Muscle of arm (tissue), 12 donors: ENCODE data around the gene EME2. TPM values are rescaled to one million over a fixed set of nuclear protein-coding genes. Genes with fewer than 3 reads are reported as not detected.
"Not testable (repeated sequence)": the region's sequence is repeated elsewhere in the genome, so short reads cannot be mapped to it uniquely, and the experiment has no call there.

ENCODE experiments used
- DNase-seq: peaks from one replicate; pipeline ENCODE4 v3.0.0-alpha.2; 2013
- polyA plus RNA-seq, 12 donors: library from polyadenylated mRNA; unstranded; fragments of 120-200 nt; gene quantifications; one replicate each; pipeline ENCODE4 v1.2.1, GENCODE V29; 2013; ENCODE audit not compliant: insufficient read length in 12 of 12

Gene EME2
- polyA plus RNA-seq, 12 donors, result 4.4 to 13.3 (median 6.4) TPM; not detected in 1

DNA sequence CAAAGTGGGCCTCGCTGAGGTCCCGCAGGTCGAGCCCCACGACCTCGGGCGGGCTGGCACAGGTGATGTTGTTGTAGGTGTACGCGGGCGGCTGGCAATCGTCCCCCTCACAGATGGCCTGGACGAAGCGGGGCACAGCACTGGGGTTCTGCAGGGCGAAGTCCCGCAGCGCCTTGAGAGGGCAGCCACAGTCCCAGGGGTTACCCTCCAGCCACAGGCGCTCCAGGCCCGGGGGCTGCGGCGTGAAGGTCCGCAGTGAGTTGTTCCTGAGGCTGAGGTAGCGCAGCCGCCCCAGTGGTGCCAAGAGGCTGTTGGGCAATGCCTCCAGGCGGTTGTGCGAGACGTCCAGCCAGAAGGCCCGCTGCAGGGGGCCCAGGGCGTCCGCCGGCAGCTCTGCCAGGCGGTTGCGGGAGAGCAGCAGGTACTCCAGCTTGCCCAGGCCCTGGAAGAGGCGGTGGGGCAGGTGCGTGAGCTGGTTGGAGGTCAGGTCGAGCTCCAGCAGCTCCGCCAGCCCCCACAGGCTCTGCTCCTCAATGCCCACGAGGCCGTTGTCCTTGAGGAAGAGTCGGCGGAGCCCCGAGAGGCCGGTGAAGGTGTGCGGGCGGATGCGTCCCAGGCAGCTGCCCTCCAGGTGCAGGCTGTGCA lies 18.1 kb downstream of the EME2 start:
- DNase-seq, result no peak

DNA sequence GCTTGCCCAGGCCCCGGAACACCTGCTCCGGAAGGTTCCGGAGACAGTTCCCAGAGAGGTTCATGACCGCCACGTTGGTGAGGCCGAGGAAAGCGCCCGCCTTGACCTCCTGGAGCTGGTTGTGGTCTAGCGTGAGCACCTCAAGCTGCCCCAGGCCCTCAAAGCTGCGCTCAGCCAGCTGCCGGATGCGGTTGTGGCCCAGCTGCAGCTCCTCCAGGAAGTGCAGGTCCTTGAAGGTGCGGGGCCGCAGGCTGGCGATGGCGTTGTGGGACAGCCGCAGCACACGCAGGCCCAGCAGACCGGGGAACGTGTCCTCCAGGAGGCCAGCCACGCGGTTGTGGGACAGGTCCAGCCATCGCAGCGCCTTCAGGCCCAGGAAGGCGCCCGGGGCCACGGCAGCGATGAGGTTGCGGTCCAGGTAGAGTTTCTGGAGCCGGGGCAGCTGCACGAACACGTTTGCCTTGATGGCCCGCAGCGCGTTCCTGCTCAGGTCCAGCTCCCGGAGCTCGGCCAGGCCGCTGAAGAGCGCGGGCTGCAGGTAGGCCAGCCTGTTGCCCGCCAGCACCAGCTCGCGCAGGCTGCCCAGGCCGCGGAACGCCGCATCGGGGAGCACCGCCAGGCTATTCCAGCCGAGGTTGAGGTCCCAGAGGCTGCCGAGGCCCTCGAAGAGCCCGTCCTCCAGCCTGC lies 18.8 kb downstream of the EME2 start:
- DNase-seq, result no peak

DNA sequence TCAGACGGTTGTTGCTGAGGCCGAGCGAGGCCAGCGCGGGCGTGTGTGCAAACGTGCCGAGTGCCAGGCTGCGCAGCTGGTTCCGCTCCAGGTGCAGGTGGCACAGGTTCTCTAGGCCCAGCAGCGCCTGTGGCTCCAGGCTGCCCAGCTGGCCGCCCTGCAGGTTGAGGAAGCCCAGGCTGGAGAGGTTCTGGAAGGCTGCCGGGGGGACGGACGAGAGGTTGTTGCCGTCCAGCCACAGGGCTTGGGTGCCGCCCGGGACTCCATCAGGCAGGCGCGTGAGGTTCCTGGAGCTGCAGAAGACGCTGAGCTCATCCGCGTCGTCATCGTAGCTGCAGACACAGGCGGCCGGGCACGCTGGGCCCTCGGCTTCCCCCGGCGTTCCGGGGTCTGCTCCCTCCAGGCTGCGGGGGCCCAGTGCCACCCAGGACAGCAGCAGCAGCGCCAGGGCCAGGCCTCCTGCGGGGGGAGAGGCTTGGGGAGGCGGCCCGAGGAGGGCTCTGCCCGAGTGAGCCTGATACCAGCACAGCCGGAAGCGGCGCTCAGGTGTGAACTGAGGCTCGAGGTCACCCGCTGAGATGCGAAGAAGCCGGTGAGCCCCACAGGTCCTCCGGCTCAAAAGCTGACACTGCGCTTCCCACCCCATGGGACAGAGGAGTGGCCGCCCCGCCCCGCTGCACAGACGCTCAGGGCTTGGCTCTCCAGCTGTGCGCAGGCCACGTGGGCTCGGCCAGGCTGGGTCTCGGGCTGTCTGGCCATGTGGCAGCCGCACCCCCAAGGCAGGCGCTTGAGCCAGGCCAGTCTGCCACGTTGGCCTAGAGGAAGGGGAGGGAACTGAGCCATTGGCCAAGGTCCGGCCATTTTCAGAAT lies 19.6 kb downstream of the EME2 start:
- no peak for DNase-seq

DNA sequence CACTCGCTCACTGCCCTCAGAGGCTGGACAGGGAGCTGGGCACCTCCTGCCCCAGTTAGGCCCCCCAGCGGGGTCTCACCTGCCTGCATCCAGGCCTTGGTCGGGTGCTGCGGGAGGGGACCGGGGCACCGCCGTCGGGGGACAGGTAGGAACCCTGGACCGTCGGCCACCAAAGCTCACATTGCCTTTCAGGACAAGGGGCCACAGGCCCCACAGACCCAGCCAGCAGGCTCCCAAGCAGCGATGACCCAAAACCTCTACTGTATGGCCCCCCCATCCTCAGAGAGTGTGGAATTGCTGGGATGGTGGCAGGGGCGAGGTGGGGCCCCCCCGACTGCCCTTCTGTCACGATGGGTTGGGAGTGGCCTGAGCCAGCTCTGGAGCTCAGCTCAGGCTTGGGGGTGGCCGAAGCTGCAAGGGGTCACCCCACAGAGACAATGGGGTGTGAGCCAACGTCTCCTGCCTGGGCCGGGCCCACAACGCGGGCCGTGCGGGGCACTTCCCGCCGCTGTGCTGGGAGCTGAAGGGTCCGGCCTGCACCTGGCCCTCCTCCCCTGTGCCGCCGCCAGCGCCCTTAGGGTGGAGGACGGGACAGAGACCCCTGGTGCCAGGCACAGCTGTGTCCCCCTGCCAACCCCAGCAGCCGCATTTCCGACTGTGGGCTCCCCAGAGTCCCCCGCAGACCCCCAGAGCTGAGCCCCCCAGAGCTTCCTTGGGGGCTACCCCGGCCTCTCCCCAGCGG lies 20.4 kb downstream of the EME2 start:
- no peak for DNase-seq

DNA sequence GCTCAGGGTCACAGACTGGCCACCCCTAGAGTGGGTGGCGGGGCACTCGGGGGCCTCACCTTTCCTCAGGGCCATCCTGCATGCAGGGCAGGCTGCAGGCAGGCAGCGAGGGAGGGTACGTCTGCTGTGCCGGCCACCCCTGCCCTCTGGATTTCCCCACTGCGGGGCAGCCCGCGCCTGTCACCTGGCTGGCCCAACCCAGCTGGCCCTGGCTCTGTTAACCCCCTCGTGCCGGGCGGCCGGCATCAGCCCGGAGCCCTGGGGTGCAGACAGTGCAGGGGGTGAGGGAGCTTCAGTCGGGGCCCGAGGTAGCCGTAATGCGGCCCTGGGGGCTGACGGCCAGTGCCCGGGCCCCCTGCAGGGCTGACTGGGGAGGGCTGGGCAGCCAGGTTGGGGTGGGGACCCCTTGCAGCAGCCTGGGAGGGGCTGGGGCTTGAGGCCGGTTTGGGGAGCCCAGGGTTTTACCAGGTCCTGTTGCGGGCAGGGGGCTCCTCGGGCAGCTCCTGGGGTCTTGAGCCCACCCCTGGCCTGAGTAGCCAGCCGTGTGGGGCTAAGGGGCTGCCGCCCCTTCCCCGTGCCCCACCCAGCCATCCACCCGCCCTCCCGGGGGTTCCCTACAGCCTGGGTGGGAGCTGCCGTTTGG lies 21.1 kb downstream of the EME2 start, which contains the start of gene IGFALS:
IGFALS (minus strand) TSS at position 128 of the 643 bp plus-strand sequence; CDS start at position 75, 53 bp downstream.
- no peak for DNase-seq

DNA sequence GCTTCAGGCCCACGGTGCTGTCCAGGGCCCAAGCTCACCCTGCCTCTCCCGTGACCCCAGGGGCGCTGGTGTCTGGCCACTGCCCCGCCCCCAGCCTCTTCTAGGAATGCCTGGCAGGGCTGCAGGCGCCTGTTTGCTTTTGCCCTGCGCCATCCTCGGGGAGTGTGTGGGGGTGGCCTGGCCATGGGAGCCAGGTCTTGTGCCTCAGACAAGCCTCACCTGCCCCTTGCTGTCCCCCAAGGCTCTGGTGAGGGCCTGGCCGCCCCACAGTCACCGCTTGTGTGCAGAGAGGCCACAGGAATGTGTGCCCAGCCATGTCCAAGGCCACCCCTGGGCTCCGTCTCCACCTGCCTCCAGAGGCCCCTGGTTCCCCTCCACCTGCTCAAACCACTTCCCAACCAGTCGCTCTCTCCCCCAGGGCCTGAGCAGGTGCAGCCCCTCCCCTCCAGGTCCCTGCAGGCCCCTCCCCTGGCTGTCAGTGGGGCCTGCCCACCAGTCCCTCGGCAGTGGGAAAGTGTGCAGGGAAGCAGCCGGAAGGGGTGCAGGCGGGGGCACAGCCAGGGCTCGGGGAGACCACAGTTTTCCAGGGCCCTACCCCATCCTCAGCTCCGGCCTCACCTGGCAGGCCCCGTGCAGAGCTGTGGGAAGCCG lies 21.7 kb downstream of the EME2 start:
- DNase-seq, result no peak

DNA sequence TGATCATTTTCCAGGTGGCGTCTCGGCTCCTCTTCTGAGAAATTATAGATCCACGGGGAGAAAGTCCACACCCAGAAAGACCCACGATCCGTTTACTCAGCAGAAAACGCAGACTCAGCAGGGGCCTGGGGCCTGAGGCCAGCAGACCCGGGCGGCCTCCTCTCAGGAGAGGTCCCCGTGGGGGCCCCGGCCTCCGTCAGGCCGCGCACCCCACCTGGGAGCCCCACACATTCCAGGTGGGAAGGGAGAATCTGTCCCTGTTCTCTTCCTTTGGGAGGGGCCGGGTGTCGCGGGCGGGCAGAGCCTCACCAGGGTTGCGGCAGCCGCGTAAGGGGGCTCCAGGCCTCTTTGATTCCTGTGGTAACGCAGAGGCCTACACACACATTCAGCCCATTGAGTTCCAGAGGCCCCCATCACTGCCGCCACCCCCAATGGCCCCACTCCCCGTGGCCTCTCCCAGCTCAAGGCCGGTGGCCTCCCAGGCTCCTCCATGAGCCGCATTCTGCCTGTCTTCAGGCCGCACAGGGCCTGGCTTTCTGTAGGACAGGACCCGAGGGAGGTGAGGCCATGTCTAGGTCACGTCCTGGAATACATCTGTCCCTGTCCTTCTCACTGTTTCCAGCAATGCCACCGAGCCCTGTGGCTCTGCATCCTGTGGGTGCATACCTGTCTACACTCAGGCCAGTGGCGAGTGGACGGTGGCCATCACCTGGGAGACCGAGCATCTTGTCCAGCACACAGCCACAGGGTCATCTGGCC lies 22.5 kb downstream of the EME2 start:
- no peak for DNase-seq

DNA sequence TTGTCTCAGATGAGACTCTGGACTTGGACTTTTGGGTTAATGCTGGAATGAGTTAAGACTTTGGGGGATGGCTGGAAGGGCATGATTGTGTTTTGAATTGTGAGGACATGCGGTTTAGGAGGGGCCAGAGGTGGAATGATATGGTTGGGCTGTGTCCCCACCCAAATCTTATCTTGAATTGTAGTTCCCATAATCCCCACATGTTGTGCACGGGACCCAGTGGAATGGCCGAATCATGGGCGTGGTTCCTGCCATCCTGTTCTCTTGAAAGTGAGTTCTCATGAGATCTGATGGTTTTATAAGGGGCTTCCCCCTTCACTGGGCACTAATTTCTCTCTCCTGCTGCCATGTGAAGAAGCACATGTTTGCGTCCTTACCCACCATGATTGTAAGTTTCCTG lies 26.7 kb downstream of the EME2 start:
- not testable (repeated sequence) for DNase-seq

DNA sequence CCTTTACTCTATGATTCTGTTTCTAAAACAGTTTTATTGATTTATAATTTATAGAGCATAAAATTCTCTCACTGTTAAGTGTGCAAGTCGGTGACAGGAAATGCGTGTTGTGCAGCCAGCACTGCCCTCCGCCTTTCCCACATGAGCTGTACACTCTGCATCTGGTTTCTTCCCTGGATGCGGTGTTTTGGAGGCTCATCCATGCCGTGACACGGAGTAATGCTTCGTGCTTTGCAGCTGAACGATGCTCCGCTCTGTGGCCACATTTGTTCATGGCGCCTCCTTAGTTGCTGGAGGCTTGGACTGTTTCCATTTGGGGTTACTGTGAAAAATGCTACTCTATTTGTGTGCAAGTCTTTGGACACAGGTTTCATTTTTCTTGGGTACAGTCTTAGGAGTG lies 28.1 kb downstream of the EME2 start:
- no peak for DNase-seq

DNA sequence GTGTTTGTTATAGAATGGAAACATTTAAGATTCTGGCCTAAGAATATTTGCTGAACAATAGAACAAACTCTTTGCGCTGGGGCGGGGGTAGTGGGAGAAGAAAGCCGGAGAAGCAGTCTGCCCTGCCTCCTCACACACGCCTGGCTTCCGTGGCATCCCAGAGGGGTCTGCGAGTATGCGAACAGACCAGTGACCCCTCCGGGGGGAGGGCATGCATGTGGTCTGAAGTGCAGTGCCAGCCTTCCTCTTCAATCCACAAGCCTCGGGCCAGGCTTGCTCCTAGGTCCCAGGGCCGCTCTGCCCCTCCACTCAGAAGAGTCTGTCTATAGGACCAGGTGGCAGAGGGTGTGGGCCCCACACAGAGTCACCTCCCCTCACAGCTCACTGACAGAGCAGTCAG lies 35.0 kb downstream of the EME2 start:
- no peak for DNase-seq

DNA sequence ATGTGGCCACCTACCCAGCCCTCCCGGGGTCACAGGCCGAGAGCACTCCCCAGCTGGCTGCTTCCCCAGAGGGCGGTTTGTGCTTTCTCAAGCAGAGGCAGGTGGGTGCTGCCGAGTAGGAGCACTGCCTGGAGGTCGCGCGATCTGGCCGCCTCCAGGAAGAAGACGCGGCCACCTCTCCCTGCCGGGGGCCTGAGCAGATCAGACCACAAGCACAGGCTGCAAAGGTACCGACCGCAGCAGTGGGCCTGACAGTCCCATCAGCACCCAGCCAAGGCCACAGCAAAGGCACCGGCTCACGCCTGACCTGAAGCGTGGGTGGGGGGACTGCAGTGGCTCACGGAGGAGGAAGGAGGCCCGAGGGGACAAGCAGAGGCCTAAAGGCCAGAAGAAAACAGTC lies 36.1 kb downstream of the EME2 start:
- DNase-seq, result no peak

DNA sequence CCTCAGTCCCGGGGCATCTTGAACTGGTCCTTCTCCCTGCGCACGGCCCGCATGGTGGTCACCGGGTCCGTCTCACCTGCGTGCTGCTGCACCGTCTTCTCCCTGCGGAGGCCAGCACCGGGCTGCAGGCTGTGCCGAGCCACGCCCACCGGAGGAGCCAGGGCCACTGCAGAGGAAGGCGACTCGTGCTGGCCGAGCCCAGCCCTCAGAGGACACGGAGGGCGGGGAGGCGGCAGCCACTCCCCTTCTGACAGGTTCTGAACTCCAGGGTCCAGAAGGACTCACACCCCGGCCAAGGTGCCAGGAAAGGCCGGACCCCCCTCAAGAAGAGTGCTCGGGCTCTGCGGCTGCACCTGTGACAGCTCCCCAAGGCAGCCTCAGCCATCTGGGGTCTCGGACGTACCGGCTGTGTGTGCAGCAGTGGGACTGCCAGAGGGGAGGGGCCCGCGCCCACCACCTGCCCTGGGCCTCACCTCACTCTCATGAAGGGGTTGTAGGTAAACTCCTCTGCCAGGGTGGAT lies 36.7 kb downstream of the EME2 start:
- no peak for DNase-seq

DNA sequence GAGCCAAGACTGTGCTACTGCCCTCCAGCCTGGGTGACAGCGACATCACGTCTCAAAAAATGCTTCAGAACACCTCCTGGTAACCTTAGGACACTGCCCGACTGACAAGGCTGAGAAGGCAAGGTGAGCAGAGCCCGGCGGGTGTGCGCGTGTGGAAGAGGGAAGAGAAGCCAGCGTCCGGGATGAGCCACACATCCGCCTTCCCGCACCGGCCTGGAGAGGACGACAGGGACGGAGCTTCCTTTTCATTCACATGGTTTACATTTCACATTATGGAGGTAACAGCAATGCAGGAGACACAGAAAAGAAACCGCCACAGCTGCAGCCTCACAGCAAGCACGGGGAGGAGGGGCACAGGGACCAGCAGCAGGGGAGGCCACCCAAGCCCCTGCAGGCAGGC lies 37.5 kb downstream of the EME2 start:
- DNase-seq, result no peak

DNA sequence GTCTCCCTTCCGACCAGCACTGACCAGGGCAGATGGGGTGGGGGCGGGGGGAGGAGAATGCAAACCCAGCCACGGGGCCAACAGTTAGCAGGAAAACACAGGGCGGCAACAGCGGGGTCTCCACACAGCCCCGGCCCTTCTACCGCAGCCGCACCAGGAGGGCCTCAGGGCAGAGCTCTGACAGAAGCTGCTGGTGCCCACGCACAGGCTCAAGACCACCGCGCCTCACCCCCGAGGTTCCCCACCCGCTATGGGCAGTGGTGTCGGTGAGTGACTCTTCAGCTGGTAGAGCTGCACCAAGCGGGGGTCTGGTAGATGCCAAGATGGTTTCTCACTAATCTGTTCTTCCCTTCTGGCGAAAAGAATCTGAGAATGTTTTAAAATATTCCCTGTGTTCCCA lies 37.9 kb downstream of the EME2 start:
- no peak for DNase-seq

DNA sequence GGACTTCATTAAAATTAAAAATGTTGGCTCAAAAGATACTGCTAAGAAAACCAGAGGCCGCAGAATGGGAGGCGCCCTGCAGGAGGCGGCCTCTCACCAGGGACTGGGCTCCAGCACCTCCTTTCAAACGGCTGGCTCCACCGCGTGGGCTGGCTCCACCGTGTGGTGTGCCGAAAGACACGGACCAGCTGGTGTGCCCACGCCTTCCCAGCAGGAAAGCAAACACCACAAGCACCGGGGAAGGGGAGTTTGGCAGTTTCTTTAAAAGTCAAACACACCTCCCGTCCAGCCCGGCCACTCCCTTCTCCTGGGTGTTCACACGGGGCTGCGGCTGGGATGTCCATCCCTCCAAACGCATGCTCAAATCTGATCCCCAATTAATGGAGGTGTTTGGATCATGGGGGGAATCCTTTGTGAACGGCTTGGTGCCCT lies 40.1 kb downstream of the EME2 start:
- DNase-seq, result no peak

DNA sequence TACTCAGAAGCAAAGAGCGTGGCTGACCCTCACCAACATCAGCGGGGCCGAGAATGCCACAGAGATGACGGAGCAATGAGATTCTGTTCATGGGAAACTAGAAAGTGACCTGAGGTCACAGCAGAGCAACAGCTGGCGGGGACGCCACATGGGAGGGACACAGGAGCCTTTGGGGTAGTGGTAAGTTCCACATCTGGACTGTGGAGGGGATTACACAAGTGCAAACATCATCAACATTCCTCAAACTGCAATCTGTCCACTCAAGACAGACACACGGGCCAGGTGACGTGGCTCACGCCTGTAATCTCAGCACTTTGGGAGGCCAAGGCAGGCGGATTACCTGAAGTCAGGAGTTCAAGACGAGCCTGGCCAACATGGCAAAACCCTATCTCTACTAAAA lies 42.9 kb downstream of the EME2 start:
- no peak for DNase-seq

DNA sequence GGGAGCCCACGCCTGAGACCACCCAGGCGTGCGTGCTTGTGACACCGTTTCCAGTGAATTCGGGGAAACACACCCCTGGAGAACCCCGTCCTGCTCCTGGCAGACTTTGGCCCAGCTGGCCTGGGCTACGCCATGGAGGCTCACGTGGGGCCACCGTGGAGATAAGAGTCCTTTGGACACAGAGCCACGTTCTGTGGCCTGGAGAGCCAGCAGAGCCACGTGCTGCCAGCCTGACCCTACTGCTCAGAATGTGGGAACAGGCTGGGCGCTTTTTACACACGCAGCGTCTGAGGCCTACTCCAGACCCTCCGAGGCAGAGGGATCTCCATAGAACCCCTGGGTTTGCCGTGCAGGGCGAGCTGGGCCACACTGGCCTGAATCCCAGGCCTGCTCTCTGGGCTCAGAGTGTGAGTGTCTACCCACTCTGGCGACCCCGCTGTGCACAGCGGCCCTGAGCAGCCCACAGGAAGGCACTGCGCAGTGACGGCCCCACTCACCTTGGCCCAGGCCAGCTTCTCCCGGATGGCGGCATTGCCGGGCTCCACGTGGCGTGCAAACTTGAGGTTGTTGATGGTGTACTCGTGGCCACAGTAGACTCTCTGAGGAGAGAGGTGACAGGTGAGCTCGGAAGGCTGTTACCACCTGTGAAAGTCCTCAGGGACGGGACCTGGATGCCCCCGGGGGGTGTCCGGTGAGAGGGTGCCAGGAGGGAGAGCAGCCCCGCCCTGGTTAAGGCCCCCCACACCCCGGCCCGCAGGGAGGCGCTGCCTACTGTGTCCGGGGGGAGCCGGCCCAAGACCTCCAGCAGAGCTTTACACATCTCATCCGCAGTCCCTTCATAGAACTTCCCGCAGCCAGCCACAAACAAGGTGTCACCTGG lies 44.0 kb downstream of the EME2 start:
- DNase-seq, result no peak

DNA sequence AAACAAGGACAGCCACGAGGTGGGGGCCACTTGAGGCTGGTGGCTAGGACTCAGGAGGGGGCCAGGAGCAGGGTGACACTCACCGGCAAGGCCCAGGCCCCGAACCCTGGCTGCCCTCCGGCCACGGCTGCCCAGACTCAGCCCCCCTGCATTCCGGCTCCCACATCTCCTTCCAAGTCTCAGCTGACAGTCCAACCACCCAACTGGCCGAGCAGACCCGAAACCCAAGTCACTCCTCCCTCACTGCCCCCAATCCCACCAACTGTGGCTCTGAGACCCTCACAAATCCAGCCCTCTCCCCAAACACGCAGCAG lies 44.6 kb downstream of the EME2 start:
- no peak for DNase-seq

DNA sequence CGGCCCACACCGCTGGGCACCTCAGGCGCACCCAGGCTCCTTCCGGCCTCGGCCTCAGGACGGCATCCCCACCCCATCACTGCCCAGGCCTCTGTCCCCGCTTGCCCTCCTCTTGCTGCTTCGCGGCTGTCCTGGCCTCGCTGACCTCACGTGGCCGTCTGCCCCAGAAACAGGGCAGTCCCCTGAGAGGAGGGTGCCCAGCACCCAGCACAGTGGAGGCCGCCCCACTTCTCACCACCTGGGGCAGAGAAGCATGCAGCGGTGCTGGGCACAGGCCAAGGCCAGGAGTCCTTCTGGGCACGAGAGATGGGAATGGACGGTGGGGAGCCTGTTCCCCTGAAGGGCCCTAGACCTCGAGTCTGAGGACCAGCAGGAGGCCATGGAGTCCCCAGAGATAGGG lies 45.1 kb downstream of the EME2 start:
- DNase-seq, result no peak
